LNCAP (cell line): ENCODE data around the gene GPR137C.

ENCODE experiments used
- TF ChIP-seq, protein P1 (sequence below): fragments of 450-650 bp; IDR thresholded peaks from 2 replicates; pipeline ENCODE4 v1.5.1; 2017; ENCODE audit warnings: mild to moderate bottlenecking

GPR137C gene

DNA sequence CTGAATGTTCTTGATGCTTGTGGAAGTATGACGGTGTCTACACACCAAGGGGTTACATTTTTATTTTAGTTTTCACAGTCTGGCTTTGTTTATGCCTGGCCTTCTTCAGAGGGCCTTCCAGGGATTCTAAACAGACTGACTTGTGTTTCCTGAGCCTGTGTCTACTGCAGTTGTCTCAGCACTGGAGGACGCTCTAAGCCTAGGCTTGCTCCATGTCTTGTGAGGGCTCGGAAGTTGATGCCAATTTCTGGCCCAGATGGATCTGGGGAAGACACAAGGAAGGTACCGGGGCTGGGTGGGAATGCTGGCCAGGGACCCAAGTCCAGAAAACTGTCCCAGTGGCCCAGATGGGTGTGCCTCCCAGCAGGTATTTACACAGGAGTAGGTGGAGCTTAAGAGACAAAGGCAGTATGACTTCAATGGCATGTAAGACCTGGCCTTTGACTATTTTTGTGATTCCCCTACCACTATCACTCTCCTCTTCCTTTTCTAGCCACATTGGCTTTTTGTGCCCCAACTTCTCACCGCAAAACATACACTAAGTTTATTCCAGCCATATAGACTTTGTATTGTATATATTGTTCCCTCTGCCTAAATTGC lies 56.9 kb downstream of the GPR137C start:
- TF ChIP-seq, protein P1, sequence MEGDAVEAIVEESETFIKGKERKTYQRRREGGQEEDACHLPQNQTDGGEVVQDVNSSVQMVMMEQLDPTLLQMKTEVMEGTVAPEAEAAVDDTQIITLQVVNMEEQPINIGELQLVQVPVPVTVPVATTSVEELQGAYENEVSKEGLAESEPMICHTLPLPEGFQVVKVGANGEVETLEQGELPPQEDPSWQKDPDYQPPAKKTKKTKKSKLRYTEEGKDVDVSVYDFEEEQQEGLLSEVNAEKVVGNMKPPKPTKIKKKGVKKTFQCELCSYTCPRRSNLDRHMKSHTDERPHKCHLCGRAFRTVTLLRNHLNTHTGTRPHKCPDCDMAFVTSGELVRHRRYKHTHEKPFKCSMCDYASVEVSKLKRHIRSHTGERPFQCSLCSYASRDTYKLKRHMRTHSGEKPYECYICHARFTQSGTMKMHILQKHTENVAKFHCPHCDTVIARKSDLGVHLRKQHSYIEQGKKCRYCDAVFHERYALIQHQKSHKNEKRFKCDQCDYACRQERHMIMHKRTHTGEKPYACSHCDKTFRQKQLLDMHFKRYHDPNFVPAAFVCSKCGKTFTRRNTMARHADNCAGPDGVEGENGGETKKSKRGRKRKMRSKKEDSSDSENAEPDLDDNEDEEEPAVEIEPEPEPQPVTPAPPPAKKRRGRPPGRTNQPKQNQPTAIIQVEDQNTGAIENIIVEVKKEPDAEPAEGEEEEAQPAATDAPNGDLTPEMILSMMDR = no peak

DNA sequence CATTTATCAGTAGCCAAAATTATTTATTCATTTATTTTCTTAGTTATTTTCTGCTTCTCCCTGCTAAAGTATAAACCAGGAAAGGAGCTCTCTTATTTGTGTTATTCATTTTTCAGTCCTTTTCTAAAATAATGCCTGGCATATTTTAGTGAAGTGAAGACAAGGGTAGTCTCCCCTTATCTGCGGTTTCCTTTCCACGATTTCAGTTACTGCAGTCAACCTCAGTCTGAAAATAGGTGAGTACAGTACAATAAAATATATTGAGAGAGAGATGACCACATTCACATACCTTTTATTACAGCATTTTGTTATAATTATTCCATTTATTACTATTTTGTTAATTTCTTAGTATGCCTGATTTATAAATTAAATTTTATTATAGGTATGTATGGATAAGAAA lies 57.6 kb downstream of the GPR137C start:
- TF ChIP-seq, protein P1 = no peak

DNA sequence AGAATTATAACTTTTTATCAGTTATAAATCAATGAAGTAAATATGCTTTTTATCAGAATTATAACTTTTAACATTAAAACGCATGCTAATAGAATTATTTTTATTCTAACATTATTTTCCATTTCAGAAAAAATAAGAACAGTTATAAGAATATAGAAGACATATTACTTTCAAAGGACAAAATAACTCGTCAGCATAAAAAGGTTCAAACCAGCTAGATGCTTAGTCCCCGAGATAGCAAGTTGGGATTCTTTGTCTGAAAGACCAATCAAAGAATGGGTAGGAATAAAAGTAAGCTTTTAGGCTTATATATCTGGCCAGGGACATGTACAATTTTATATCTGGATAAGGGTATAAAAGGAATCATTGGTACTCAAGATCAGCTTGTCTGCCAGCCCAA lies 66.0 kb downstream of the GPR137C start:
- TF ChIP-seq, protein P1 = no peak

DNA sequence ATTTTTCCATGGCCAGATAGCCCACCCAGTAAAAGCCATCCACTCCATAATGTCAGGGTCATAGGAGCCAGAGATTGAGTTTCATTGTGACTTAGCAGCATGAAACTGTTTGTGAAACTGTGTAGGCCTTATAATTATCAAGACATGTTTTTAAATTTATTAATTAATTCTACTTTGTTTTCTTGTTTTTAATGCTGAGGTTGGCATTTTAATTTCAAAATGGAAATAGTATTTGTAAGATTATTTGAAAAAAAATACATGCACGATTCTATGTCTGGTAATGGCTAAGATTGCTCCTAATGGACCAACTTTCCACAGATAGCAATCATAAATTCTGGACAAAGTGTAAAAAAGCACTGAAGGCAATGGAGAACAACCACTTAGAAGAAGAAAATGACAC lies 67.1 kb downstream of the GPR137C start:
- TF ChIP-seq, protein P1 = no peak

DNA sequence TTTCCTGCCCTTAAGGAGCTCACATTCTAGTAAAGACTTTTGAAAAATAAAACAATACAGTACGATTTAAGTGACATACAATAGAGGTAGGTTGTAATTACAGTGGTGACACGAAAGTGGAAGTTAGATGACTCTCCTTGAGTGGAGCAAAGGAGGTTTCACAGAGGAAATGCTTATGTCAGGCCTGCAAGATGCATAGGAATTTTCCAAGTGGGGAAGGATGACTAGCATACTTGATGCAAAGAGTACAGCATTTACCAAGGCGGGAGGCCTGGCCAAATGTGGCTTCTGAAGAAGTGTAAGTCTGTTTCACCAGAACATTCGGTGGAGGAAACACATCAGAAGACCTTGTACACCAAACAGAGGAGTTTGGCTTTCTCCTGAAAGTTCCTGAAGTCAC lies 87.5 kb downstream of the GPR137C start:
- TF ChIP-seq, protein P1 = no peak

DNA sequence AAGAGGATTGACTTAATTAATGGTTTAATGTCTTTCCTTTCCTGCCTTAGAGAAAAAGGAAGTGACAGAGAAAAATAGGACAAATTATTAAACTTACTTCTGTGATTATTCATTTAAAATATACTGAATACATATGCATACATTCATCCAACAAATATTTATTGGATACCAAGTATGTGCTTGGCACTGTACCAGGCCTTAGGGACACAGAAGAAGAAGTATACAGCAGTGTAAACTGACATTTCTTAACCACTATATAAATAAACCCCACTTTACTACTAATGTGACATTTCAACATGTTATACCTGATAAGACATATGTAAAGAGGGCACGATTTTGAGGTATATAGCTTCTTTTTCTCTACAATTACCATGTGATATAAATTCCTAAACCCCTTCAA lies 89.1 kb downstream of the GPR137C start:
- TF ChIP-seq, protein P1 = no peak

DNA sequence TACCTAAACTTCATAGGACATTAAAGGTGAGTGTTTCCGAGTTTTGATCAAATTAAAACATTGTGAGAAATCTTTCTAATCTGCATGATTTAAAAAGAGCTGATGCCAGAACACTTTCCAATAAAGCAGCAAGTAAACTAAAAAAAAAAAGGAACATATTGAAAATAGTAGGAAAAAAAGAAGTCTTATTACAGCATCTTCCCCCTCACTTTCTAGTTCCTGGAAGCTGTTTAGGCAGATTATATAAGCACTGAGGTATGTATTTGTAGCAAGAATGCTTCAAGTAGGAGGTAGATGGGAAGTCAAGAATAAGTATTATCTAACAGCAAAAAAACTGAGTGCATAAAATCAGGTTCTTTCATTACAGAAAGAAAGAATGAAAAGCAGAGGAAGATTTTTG lies 96.9 kb downstream of the GPR137C start:
- TF ChIP-seq, protein P1 = no peak

DNA sequence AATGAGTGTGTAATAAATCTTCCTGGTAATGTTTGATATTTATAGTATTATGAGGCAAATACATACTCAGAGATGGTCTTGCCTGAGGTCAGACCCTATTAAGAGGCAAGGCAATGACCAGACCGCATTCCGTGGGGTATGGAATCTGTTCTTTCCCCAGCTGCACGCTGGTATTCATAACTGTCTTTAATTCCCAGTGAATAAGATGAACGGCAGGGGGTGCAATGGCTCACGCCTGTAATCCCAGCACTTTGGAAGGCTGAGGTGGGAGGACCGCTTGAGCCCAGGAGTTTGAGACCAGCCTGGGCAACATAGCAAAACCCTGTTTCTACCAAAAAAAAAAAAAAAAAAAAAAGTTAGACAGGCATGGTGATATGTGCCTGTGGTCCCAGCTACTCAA lies 98.1 kb downstream of the GPR137C start:
- TF ChIP-seq, protein P1 = no peak
